Panc1 (cell line): ENCODE results near the gene RNF169.

Experiments
- POLR2AphosphoS5 ChIP-seq: IDR thresholded peaks from 2 replicates; pipeline ENCODE4 v1.6.1; 2012; ENCODE audit warnings: mild to moderate bottlenecking, low read depth, low read length, moderate library complexity
- REST ChIP-seq, 2 experiments: IDR thresholded peaks; 2 replicates each; pipeline ENCODE4 v1.6.1; 2011 to 2012; ENCODE audit warnings: low read depth in 2 of 2, control low read depth in 1 of 2, low read length in 1 of 2, mild to moderate bottlenecking in 1 of 2, moderate library complexity in 1 of 2; ENCODE audit not compliant: insufficient read depth in 1 of 2
- SIN3A ChIP-seq: IDR thresholded peaks from 2 replicates; pipeline ENCODE4 v1.6.1; 2012; ENCODE audit warnings: low read depth, mild to moderate bottlenecking, low read length, moderate library complexity, borderline replicate concordance; ENCODE audit not compliant: insufficient read depth
- TF ChIP-seq, protein P1 (sequence below): fragments of 450-650 bp; IDR thresholded peaks from 2 replicates; pipeline ENCODE4 v1.5.1; 2017; ENCODE audit warnings: mild to moderate bottlenecking

GRCh38 chr11:74844072-74844471, 95.4 kb downstream of the RNF169 start:
- TF ChIP-seq POLR2AphosphoS5 (no peak), SIN3A (no peak), REST (IDR thresholded peaks at IDR 0.05; ENCODE audit: insufficient read depth in 1 of 2, low read depth in 2 of 2, low read length in 1 of 2) (no peak)
- TF ChIP-seq, protein P1, sequence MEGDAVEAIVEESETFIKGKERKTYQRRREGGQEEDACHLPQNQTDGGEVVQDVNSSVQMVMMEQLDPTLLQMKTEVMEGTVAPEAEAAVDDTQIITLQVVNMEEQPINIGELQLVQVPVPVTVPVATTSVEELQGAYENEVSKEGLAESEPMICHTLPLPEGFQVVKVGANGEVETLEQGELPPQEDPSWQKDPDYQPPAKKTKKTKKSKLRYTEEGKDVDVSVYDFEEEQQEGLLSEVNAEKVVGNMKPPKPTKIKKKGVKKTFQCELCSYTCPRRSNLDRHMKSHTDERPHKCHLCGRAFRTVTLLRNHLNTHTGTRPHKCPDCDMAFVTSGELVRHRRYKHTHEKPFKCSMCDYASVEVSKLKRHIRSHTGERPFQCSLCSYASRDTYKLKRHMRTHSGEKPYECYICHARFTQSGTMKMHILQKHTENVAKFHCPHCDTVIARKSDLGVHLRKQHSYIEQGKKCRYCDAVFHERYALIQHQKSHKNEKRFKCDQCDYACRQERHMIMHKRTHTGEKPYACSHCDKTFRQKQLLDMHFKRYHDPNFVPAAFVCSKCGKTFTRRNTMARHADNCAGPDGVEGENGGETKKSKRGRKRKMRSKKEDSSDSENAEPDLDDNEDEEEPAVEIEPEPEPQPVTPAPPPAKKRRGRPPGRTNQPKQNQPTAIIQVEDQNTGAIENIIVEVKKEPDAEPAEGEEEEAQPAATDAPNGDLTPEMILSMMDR, result no peak
